Karpas-422 (cell line): ENCODE data around the gene ITLN2. TPM values are rescaled to one million over a fixed set of nuclear protein-coding genes. Genes with fewer than 3 reads are reported as not detected.

Experiments
- total RNA-seq: library from RNA; depleted of rRNA; stranded (reverse); fragments of >200 nt; shearing (Covaris generic); gene quantifications from 2 replicates; pipeline ENCODE4 v1.2.3, GENCODE V29; 2014; ENCODE audit warnings: low replicate concordance; rRNA removed

The ITLN2 gene
- total RNA-seq, 1 experiment from 2014 or later: not detected

Other genes with a start within 250 kb of the ITLN2 start
- gene CD48, start 243.0 kb downstream of the ITLN2 start, total RNA-seq: 26.9 and 56.3 TPM in 2 replicates
- gene SLAMF7, start 215.6 kb downstream of the ITLN2 start, total RNA-seq: 0.15 and 0.76 TPM in 2 replicates
- 1.6 and 1.7 TPM in 2 replicates for gene LY9, start 158.6 kb downstream of the ITLN2 start, total RNA-seq
- gene CD244, start 91.9 kb downstream of the ITLN2 start, total RNA-seq: not detected in 2 replicates
- gene ITLN1, start 69.6 kb downstream of the ITLN2 start, total RNA-seq: not detected in 2 replicates
- gene F11R, start 66.3 kb upstream of the ITLN2 start, total RNA-seq: 0.36 and 6.5 TPM in 2 replicates
- gene TSTD1, start 84.2 kb upstream of the ITLN2 start, total RNA-seq: 16.0 and 32.3 TPM in 2 replicates
- gene USF1, start 91.2 kb upstream of the ITLN2 start, total RNA-seq: 61.2 and 111 TPM in 2 replicates
- 36.5 and 59.6 TPM in 2 replicates for gene ARHGAP30, start 115.1 kb upstream of the ITLN2 start, total RNA-seq
- gene NECTIN4, start 134.7 kb upstream of the ITLN2 start, total RNA-seq: not detected in 2 replicates
- gene KLHDC9, start 143.6 kb upstream of the ITLN2 start, total RNA-seq: 6.1 and 11.0 TPM in 2 replicates
- 34.1 and 71.0 TPM in 2 replicates for gene PFDN2, start 163.2 kb upstream of the ITLN2 start, total RNA-seq
- 41.5 and 44.0 TPM in 2 replicates for gene NIT1, start 163.3 kb upstream of the ITLN2 start, total RNA-seq
- 24.2 and 25.6 TPM in 2 replicates for gene DEDD, start 177.9 kb upstream of the ITLN2 start, total RNA-seq
- 72.5 and 100.0 TPM in 2 replicates for gene UFC1, start 199.2 kb upstream of the ITLN2 start, total RNA-seq
- gene USP21, start 204.7 kb upstream of the ITLN2 start, total RNA-seq: 21.9 and 43.9 TPM in 2 replicates
- gene PPOX, start 211.6 kb upstream of the ITLN2 start, total RNA-seq: 37.0 and 60.8 TPM in 2 replicates
- gene B4GALT3, start 222.7 kb upstream of the ITLN2 start, total RNA-seq: 34.9 and 54.7 TPM in 2 replicates
- gene ADAMTS4, start 244.2 kb upstream of the ITLN2 start, total RNA-seq: 0.15 TPM in 1 of 2 replicates, not detected in the other
- gene NDUFS2, start 247.6 kb upstream of the ITLN2 start, total RNA-seq: 134 and 167 TPM in 2 replicates